Testis (tissue), 2 donors: Measurements from ENCODE around the gene JCHAIN.

ENCODE experiments used
- CTCF ChIP-seq, 3 experiments: fragments of 450-650 bp in 2 of 3; fragments of 200-600 bp in 1 of 3; sonication (generic) in 1 of 3; IDR thresholded peaks; one replicate each; pipeline ENCODE4 v1.5.1; 2016 to 2019; ENCODE audit warnings: antibody characterized with exemption in 3 of 3, mild to moderate bottlenecking in 2 of 3, moderate library complexity in 1 of 3
- POLR2A ChIP-seq: fragments of 450-650 bp; IDR thresholded peaks from one replicate; pipeline ENCODE4 v1.6.1; 2017; ENCODE audit warnings: antibody characterized with exemption, mild to moderate bottlenecking, moderate library complexity

- TF ChIP-seq CTCF (IDR thresholded peaks at IDR 0.05) (no peak), POLR2A (no peak)
These were observed 36.7 kb downstream of the JCHAIN start for GRCh38 chr4:70629469-70630090.
